NCI-H1417 treated with DMSO at 0.1 percent for 48 hours (cell line): Measurements from ENCODE around the gene BBS1.
A peak's percentile ranks its signal among the peaks of the same experiment; 100 is the strongest.
"Not testable (repeated sequence)": the region's sequence is repeated elsewhere in the genome, so short reads cannot be mapped to it uniquely, and the experiment has no call there.

Experiments used
- DNase-seq: peaks from one replicate; lab custom pipeline; 2025; lab: John Stamatoyannopoulos, UW

BBS1 gene

GRCh38 chr11:66510271-66510989, at the start of gene BBS1:
TSS of gene BBS1 (plus strand) at chr11:66510635. CDS start at chr11:66510660, 25 bp downstream.
- DNase-seq, result peak; percentile 45

DNA sequence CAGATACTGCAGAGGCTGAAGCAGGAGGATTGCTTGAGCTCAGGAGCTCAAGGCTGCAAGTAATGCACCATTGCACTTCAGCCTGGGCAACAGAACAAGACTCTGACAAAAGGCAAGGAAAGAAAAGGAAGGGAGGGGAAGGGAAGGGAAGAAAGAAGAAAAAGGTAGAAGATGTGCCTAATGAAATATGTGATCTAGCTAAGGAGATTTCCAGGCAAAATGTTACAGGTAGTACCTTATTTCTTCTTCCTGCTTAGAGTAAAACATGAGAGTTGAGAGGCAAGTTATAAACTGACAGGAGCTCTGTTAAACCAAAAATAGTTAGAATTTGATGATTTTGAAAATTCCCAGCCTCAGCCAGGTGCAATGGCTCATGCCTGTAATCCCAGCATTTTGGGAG, 48.4 kb upstream of the BBS1 start:
- no peak for DNase-seq

DNA sequence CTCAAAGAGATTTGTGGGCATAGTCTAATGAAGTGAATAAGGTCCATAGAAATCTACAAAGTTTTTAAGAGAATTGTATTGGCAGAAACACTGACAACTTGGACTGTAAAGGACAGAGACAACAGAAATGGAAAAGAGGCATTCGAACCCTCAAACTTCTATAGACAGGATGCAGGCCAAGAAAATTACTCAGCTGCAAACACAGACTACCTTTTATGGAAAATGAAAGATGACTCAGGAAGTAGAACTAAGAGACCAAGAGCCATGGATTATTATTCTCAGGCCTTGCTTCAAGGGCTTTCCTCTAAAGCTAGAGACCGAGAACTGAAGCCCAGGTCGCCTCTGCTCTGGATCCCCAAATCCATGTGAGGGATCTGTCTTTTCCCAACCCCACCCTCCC, 47.5 kb upstream of the BBS1 start:
- no peak for DNase-seq

DNA sequence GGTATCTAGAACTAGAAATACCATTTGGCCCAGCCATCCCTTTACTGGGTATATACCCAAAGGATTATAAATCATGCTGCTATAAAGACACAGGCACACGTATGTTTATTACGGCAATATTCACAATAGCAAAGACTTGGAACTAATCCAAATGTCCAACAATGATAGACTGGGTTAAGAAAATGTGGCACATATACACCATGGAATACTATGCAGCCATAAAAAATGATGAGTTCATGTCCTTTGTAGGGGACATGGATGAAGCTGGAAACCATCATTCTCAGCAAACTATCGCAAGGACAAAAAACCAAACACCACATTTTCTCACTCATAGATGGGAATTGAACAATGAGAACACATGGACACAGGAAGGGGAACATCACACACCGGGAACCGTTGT, 46.3 kb upstream of the BBS1 start:
- DNase-seq, result not testable (repeated sequence)

- DNase-seq, result no peak
Measured at GRCh38 chr11:66464916-66465315, 45.5 kb upstream of the BBS1 start.

DNA sequence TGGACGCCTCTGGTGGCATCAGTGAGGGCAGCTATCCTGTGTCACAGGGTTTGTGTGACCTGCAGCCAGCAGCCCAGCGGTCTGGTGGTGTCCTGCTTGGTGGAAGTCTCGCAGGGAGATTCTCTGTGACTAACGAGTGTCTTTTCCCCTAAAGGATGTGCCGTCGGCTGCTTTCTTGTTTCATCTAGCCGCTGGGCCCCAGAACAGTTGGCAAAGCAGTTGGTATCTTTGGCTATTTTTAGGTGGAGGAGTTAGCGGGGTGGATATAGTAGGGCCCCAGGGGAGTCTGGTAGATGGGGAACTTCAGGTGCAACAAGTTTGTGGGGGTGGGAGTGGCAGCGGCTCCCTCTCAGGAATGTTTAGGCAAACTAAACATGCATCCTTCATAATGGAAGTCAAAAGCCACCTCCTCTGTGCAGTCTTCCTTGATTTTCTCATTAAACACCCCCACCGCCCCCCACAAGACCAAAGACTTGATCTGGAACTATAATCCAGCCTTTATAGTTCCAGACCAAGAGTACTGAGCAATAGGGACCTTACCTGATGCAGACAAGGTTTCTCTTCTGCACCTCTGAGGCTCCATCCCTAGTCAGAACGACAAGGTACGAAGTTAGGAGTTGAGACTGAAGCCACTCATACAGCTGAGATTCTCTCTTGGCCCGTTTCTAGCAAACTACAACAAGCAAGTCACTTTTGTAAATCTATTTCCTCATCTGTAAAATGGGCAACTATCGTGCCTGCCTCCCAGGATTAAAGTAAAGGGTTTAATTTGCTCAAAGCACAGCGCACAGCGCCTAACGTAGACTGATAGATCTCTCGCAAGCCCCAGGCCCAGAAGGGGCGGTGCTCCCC, 44.8 kb upstream of the BBS1 start:
- DNase-seq, result no peak

DNA sequence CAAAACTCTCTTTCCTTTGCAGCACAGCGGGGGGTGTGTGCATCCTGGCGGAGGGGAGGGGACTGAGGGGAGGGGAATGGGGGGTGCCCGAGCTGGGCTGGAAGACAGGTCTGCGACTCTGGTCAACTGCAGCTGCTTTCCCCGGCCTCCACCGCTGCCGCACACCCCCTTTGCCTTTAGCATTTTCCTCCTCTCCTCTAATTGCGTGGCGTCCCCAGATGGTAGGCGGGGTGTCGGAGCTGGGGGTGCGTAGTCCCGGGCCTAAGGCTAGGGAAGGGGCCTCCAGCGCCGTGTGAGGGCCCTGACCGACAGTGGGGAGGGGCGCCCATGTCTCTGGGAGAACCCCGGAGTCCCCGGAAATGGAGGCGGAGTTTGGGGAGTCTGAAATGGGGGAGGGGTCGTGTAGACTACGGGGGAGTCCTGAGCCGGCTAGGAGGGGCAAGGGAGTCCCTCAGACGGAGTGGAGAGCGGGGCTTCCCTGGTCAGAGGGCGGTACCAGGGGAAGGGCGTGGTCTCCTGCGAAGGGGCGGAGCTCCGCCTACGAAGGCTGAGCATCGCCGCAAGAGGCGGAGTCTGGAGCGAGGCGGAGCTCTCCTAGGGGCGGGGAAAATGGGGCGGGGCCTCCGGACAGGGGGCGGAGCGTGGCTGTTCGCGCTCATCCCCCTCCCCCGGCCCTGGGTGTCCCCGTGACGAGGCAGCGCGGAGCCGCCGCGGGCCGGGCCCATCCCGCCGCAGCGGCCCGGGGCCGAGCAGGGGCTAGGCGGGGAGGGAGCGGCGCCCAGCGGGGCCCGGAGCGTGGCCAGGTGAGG, 44.0 kb upstream of the BBS1 start, which contains the start of gene PELI3:
Gene PELI3, plus strand, starts transcription at position 681 of the 809 bp plus-strand sequence. CDS start 1,224 bp downstream, outside the sequence.
- DNase-seq, result peak; percentile 55

DNA sequence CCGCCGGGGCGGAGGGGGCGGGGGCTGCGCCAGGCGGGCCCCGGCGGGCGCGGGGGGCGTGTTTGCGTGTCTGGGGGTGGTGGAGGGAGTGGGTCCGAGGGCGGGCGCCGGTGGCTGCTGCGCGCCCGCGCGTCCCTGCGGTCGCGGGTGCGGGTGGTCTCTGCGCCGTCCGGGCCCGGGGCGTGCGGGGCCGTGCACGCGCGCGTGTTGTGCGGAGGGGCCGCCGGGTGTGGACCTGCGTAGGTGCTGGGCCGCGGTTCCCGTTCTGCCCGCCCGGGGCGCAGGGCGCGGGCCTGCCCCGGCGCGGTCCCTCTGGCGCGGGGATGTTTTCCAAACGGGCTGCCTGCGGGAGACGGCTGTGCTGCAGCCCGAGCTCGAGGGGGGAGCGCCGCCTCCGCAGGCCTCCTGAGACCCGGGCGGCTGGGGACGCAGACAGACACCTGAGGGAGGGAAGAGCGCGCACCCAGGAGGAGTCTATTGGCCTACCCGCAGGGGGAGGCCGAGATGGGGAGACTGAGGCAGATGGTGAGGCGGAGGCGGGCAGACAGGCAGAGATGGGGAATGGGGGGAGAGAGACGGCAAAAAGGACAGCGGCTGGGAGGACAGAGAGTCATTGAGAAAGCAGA, 43.3 kb upstream of the BBS1 start:
- DNase-seq, result no peak

- DNase-seq, result no peak
Measured at GRCh38 chr11:66467756-66468155, 42.7 kb upstream of the BBS1 start.

GRCh38 chr11:66468691-66469090, 41.7 kb upstream of the BBS1 start:
- DNase-seq, result no peak

DNA sequence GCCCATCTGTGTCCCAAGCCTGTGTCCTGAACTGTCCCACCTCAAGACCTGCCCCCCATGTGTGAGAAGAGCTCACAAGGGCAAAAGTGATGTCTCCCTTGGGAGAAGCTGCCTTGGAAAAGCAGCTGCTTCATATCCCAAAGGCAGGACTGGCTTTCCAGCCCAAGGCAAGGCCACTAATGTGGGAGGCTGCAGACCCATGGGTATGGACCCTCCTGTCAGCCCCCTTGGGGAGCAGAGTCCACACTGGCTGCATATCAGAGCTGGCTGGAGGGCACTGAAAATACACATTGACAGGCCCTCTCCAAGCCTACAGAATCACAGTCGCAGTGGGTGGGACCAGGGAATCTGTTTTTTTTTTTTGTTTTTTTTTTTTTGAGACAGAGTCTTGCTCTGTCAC, 41.0 kb upstream of the BBS1 start:
- no peak for DNase-seq

- no peak for DNase-seq
Measured at GRCh38 chr11:66470015-66470414, 40.4 kb upstream of the BBS1 start.

DNA sequence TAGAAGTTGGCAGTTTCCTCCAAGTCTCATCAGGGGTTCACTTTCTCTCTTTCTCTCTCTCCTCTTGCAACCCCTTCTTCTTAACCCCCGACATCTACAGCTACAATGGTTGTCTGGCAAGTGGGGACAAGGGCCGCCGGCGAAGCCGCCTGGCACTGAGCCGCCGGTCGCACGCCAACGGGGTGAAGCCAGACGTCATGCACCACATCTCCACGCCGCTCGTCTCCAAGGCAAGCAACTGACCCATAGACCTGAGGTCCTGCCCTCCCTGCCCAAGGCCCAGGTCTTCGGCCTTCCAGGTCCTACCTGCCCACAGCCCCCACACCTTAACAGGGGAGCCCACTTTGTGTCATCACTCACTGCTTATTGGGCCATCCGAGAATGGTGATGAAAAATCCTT, 39.3 kb upstream of the BBS1 start:
- no peak for DNase-seq

DNA sequence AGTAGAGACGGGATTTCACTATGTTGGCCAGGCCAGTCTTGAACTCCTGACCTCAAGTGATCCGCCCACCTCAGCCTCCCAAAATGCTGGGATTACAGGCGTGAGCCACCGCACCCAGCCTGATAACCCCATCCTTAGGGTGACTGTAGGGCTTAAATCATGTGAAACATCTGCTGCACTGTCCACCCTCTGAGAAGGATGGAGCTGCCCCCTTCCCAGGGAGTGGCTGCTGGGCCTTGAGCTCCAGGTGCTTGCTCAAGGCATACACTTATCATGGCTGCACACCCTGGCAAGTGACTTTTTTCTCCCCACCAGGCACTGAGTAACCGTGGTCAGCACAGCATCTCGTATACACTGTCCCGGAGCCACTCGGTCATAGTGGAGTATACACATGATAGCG, 38.4 kb upstream of the BBS1 start:
- DNase-seq, result no peak

- DNase-seq, result no peak
Measured at GRCh38 chr11:66473167-66473566, 37.3 kb upstream of the BBS1 start.

DNA sequence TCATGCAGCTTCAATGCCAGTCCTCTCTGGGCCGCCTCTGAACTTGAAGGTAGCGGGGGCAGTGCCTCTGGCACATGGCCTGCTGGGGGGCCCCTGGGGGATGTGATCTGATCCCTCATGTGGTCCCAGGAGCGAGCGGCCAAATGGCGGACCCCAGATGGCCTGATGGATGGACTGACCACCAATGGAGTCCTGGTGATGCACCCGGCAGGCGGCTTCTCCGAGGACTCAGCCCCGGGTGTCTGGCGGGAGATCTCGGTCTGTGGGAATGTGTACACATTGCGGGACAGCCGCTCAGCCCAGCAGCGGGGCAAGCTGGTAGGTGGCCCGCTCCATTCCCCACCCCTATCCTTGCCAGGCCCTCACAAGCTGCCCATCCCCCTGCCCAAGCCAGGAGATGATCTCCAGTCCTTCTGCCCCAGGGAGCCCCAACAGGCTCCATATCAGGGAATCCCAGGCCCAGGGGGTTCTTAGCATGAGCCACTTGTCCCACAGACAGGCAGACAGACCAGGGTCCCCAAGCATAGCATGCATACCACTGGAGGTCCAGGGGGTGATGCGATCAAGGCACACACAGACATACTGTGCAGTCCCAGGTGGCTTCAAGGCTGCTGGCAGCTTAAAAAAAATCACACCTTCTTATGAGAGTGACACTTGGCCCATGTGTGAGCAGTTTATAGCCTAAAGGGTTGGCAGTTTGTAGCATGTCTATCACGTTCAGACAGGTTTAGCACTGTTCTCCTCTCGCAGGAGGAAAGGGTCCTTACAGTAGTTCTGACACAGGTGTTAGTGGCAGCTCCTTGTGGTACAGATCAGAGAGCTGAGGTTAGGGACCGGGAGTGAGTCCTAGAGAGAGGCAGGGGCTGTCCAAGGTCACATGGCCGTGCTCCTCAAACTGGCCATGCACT, 36.6 kb upstream of the BBS1 start:
- DNase-seq, result no peak

- DNase-seq, result no peak
Measured at GRCh38 chr11:66475349-66476172, 34.9 kb upstream of the BBS1 start.

DNA sequence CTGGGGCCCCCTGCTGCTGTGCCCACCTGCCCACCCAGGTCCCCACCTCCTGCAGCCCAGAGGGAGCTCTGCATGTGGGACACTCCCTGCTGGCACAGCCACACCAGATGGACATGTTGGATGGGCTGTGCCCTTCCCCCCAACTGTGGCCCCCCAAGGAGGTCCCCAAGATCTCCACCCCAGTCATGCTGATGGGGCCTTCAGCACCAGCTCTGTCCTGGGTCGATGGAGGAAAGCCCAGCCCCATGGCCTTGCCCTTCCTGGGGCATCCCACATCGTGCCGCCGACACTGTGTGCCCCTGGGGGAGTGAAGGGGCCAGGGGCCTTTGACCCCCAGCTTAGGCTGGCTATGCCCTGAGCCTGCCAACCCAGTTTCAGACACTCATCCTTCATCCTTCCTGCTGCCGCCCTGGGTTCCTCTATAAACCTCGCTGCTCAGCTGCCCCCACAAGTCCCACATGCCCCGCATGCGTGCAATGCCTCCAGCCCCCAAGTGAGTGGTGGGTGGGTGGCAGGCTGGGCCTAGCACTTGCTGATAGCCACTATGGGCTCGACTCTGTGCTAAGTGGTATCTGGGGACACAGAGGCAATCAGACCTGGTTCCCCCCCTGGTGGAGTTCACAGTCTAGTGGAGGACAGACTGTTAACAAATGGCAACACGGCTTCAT, 34.1 kb upstream of the BBS1 start:
- DNase-seq, result no peak

DNA sequence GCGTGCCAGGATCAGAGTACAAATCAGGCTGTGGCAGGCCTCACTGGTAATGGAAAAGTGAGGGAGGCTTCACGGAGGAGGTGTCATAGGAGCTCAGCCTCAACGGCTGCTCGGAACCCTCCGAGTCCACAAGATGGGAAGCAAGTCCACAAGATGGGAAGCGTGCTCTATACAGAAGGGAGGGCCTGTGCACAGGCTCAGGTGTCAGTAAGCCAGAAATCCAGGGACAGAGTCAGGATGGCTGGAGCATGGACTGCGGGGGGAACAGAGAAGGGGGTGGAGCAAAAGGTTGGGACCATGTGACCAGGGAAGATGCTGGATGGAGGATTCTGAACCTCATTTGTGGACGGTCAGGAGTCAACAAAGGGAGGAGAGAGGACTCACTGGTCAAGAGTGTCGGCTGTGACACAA, 33.6 kb upstream of the BBS1 start:
- no peak for DNase-seq
